Astrocyte (in vitro differentiated cells and primary cell): Measurements from ENCODE around the gene BIN2. TPM values are rescaled to one million over a fixed set of nuclear protein-coding genes. Genes with fewer than 3 reads are reported as not detected.
A peak's percentile ranks its signal among the peaks of the same experiment; 100 is the strongest.

ENCODE experiments used
- DNase-seq: peaks from one replicate; pipeline ENCODE4 v3.0.0-alpha.2; 2010; ENCODE audit warnings: low read depth
- FAIRE-seq: peaks from 2 replicates; lab custom pipeline; 2011; peaks lifted over from hg19 to GRCh38; lab: Jason Lieb, UNC
- H2AFZ ChIP-seq: 2 replicates; pipeline ENCODE4 v1.6.0; 2012; ENCODE audit warnings: low read depth, low read length, inconsistent platforms
- H3K27ac ChIP-seq: 2 replicates; pipeline ENCODE4 v1.5.1; 2011; ENCODE audit warnings: low read depth, low read length, inconsistent platforms
- H3K27me3 ChIP-seq: 2 replicates; pipeline ENCODE4 v1.6.0; 2011; ENCODE audit warnings: low read length, inconsistent platforms; ENCODE audit not compliant: insufficient read depth
- H3K36me3 ChIP-seq: 2 replicates; pipeline ENCODE4 v1.5.1; 2011; ENCODE audit warnings: low read length, inconsistent platforms; ENCODE audit not compliant: insufficient read depth
- H3K4me1 ChIP-seq: 2 replicates; pipeline ENCODE4 v1.5.1; 2011; ENCODE audit warnings: low read length, inconsistent platforms; ENCODE audit not compliant: insufficient read depth
- H3K4me2 ChIP-seq: 2 replicates; pipeline ENCODE4 v1.6.0; 2012; ENCODE audit warnings: low read length, inconsistent platforms
- H3K4me3 ChIP-seq: 2 replicates; pipeline ENCODE4 v1.5.1; 2011; ENCODE audit warnings: low read depth, mild to moderate bottlenecking, low read length, inconsistent platforms; ENCODE audit not compliant: insufficient read depth
- H3K79me2 ChIP-seq: 2 replicates; pipeline ENCODE4 v1.6.0; 2012; ENCODE audit warnings: mild to moderate bottlenecking, low read length, inconsistent platforms; ENCODE audit not compliant: insufficient read depth
- H3K9ac ChIP-seq: 2 replicates; pipeline ENCODE4 v1.6.0; 2012; ENCODE audit warnings: mild to moderate bottlenecking, low read length, inconsistent platforms
- H3K9me3 ChIP-seq: 2 replicates; pipeline ENCODE4 v1.5.1; 2012; ENCODE audit warnings: low read depth, mild to moderate bottlenecking, low read length, inconsistent platforms; ENCODE audit not compliant: insufficient read depth
- H4K20me1 ChIP-seq: 2 replicates; pipeline ENCODE4 v1.6.0; 2012; ENCODE audit warnings: low read length, inconsistent platforms; ENCODE audit not compliant: insufficient read depth
- H3K27ac Mint-ChIP-seq: one replicate; pipeline ENCODE4 v1.8.0; 2021; ENCODE audit warnings: mild to moderate bottlenecking, mixed read lengths; ENCODE audit not compliant: unreplicated experiment
- H3K27me3 Mint-ChIP-seq: one replicate; pipeline ENCODE4 v1.8.0; 2021; ENCODE audit warnings: low read depth, mixed read lengths; ENCODE audit not compliant: unreplicated experiment
- H3K36me3 Mint-ChIP-seq: one replicate; pipeline ENCODE4 v1.8.0; 2021; ENCODE audit warnings: low read depth, mixed read lengths; ENCODE audit not compliant: unreplicated experiment
- H3K4me1 Mint-ChIP-seq: one replicate; pipeline ENCODE4 v1.8.0; 2021; ENCODE audit warnings: low read depth, mixed read lengths; ENCODE audit not compliant: unreplicated experiment
- H3K4me3 Mint-ChIP-seq: one replicate; pipeline ENCODE4 v1.8.0; 2021; ENCODE audit warnings: mild to moderate bottlenecking, moderate library complexity, mixed read lengths; ENCODE audit not compliant: unreplicated experiment
- H3K9me3 Mint-ChIP-seq: one replicate; pipeline ENCODE4 v1.8.0; 2021; ENCODE audit warnings: mild to moderate bottlenecking, mixed read lengths; ENCODE audit not compliant: unreplicated experiment
- CTCF ChIP-seq: IDR thresholded peaks from 2 replicates; pipeline ENCODE4 v1.5.1; 2011; ENCODE audit warnings: low read depth, mild to moderate bottlenecking, inconsistent platforms, low read length, moderate library complexity; ENCODE audit not compliant: insufficient read depth
- EZH2 ChIP-seq: IDR thresholded peaks from 2 replicates; pipeline ENCODE4 v1.6.1; 2012; ENCODE audit warnings: mild to moderate bottlenecking, low read length, inconsistent platforms; ENCODE audit not compliant: insufficient read depth
- total RNA-seq: library from RNA; stranded (reverse); gene quantifications from 2 replicates; pipeline ENCODE4 v1.2.1, GENCODE V29; 2021

The BIN2 gene
- total RNA-seq, 1 donor from 2014 or later: not detected

- Mint-ChIP-seq H3K36me3 (peaks cover 12% of the 10 kb centered on the region), H3K4me3 (peak within 1 kb of the TSS; percentile 94), H3K27me3 (no peaks in the 10 kb centered on the region), H3K4me1 (peaks cover 15% of the 10 kb centered on the region), H3K9me3 (no peaks in the 10 kb centered on the region), H3K27ac (peak within 1 kb of the TSS; percentile 96)
- Histone ChIP-seq H3K4me1 (peaks cover 21% of the 10 kb centered on the region), H3K27ac (peak within 1 kb of the TSS; percentile 100), H2AFZ (peak within 1 kb of the TSS; percentile 96), H3K9me3 (no peaks in the 10 kb centered on the region), H3K36me3 (peaks cover 31% of the 10 kb centered on the region), H3K9ac (peak within 1 kb of the TSS; percentile 100), H3K4me3 (peak within 1 kb of the TSS; percentile 100), H4K20me1 (peaks cover 12% of the 10 kb centered on the region), H3K79me2 (peaks cover 31% of the 10 kb centered on the region), H3K4me2 (peak within 1 kb of the TSS; percentile 92), H3K27me3 (no peaks in the 10 kb centered on the region)
- peak; percentile 88 for DNase-seq
- no peak for FAIRE-seq
- TF ChIP-seq CTCF: peak; percentile 9
- TF ChIP-seq EZH2: no peak
These were observed 85.3 kb downstream of the BIN2 start, which contains the start of gene DAZAP2 for GRCh38 chr12:51238510-51239334. DAZAP2 (plus strand) TSS chr12:51238826; CDS start chr12:51238908, 82 bp downstream.

- H3K9ac ChIP-seq: peak overlapping the region; percentile 100
- DNase-seq: no peak
- H3K36me3 Mint-ChIP-seq: peaks cover 11% of the 10 kb centered on the region
These were observed 85.9 kb downstream of the BIN2 start for GRCh38 chr12:51238037-51238509.

More at GRCh38 chr12:51238037-51238509, 85.9 kb downstream of the BIN2 start:
- peaks cover 21% of the 10 kb centered on the region for H3K4me1 ChIP-seq
- H3K9me3 ChIP-seq: no peaks in the 10 kb centered on the region
- no peaks in the 10 kb centered on the region for H3K27me3 ChIP-seq
- H3K79me2 ChIP-seq: peaks cover 28% of the 10 kb centered on the region
- peak overlapping the region; percentile 92 for H3K4me2 ChIP-seq
- peak overlapping the region; percentile 94 for H3K4me3 Mint-ChIP-seq
- no peak for TF ChIP-seq CTCF
- TF ChIP-seq EZH2: no peak
- peak overlapping the region; percentile 80 for H2AFZ ChIP-seq
- peak overlapping the region; percentile 100 for H3K4me3 ChIP-seq
- no peaks in the 10 kb centered on the region for H3K27me3 Mint-ChIP-seq
- peak overlapping the region; percentile 96 for H3K27ac Mint-ChIP-seq
- no peak for FAIRE-seq
- peaks cover 15% of the 10 kb centered on the region for H3K4me1 Mint-ChIP-seq
- H4K20me1 ChIP-seq: peaks cover 12% of the 10 kb centered on the region
- H3K9me3 Mint-ChIP-seq: no peaks in the 10 kb centered on the region
- H3K36me3 ChIP-seq: peaks cover 27% of the 10 kb centered on the region
- no peak overlapping the region for H3K27ac ChIP-seq
